GM19324 (cell line): ENCODE results near the gene CDT1.
"Not testable (repeated sequence)": the region's sequence is repeated elsewhere in the genome, so short reads cannot be mapped to it uniquely, and the experiment has no call there.

Experiments
- ATAC-seq: cut with Tn5 transposase; IDR thresholded peaks from one replicate; pipeline ENCODE4 v1.9.1; 2021; ENCODE audit warnings: mild to moderate bottlenecking, moderate library complexity; ENCODE audit not compliant: unreplicated experiment, low FRiP score

CDT1 gene

GRCh38 chr16:88768071-88768783 lies 35.4 kb upstream of the CDT1 start:
- ATAC-seq: no peak

GRCh38 chr16:88769617-88770460 lies 33.8 kb upstream of the CDT1 start:
- no peak for ATAC-seq

- ATAC-seq: no peak
Observed at GRCh38 chr16:88770461-88771293, 32.9 kb upstream of the CDT1 start.

GRCh38 chr16:88771294-88771772 lies 32.3 kb upstream of the CDT1 start:
- ATAC-seq: no peak

GRCh38 chr16:88771781-88772180 lies 31.8 kb upstream of the CDT1 start:
- ATAC-seq: not testable (repeated sequence)

- ATAC-seq: no peak
Observed at GRCh38 chr16:88772871-88773811, 30.4 kb upstream of the CDT1 start.

- no peak for ATAC-seq
Observed at GRCh38 chr16:88773812-88774291, 29.7 kb upstream of the CDT1 start.

- no peak for ATAC-seq
Observed at GRCh38 chr16:88774544-88775393, 28.8 kb upstream of the CDT1 start.

- no peak for ATAC-seq
Observed at GRCh38 chr16:88775825-88776224, 27.8 kb upstream of the CDT1 start.

GRCh38 chr16:88777471-88778270 lies 25.9 kb upstream of the CDT1 start:
- no peak for ATAC-seq

GRCh38 chr16:88778271-88778525 lies 25.4 kb upstream of the CDT1 start:
- ATAC-seq: no peak

- no peak for ATAC-seq
Observed at GRCh38 chr16:88778541-88779065, 25.0 kb upstream of the CDT1 start.

GRCh38 chr16:88779406-88780141 lies 24.0 kb upstream of the CDT1 start:
- no peak for ATAC-seq

GRCh38 chr16:88780142-88781062 lies 23.2 kb upstream of the CDT1 start:
- no peak for ATAC-seq

GRCh38 chr16:88781140-88782077 lies 22.2 kb upstream of the CDT1 start:
- no peak for ATAC-seq
